Activated CD8-positive, alpha-beta memory T cell treated with anti-CD3 and anti-CD28 coated beads for 1 hour (primary cell): Measurements from ENCODE around the gene FGFBP3.
"Not testable (repeated sequence)": the region's sequence is repeated elsewhere in the genome, so short reads cannot be mapped to it uniquely, and the experiment has no call there.

Experiments
- DNase-seq, 2 donors: peaks; one replicate each; pipeline ENCODE4 v3.0.0-alpha.2; 2020; ENCODE audit warnings: low read depth in 1 of 2; ENCODE audit errors: extremely low read depth in 1 of 2

FGFBP3 gene

DNA sequence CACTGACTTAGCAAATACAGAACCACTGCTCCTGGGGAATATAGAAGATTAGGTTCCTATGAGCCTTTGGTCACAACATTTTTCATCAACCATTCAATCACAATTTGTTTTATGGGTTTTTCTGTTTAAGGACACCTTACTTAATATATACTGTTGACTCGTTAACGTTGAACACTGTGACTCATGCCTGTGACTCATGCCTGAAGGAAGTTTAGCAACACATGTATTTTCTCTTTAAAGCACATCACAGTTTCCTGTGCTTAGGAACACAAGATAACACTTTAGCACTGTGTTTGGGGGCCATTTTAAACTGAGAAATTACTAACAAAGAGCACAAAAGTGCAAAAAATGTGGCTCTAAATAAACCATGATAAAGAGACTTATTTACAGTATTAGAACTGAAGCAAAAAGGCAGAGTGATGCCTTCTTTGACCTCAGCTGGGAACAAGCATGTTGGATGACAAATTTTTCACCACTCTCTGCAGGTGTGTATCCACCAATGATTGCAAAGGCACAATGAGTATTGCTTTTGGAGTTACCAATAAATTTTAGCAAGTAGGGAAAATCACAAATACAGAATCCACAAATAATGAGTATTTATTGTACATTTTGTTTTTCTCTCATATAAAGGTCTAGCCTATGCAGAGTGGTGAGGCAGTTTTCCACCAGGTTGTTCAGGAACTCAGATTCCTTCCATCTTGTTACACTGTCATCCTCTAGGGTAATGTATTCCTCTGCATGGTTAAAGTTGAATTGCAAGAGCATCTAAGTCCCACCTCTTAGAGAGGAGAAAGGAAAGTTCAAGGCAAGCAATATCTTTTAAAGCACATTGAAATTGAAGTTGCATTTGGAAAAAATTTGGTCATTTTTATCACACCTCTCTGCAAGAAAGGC lies 7.3 kb downstream of the FGFBP3 start:
- no peak for DNase-seq

DNA sequence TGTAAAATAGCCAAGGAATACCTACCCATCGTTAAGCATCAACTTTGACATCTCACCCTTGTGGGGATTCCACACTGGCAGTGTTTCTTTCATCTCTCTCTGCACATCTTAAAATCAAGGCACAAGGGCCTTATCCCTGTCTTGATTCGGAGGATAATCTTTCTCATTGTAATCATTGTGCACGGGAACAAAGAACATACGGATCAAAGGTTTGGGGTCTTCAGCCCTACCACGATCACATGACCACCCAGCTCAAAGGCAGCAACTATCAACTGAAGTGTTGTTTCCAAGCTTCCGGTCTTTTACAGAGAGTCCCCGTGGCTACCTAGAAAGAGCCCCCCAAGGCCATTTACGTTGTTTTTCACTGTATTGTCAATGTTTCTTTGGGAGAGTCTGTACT lies 11.9 kb downstream of the FGFBP3 start:
- DNase-seq: no peak

GRCh38 chr10:91896212-91896756 lies 13.0 kb downstream of the FGFBP3 start:
- DNase-seq: no peak

DNA sequence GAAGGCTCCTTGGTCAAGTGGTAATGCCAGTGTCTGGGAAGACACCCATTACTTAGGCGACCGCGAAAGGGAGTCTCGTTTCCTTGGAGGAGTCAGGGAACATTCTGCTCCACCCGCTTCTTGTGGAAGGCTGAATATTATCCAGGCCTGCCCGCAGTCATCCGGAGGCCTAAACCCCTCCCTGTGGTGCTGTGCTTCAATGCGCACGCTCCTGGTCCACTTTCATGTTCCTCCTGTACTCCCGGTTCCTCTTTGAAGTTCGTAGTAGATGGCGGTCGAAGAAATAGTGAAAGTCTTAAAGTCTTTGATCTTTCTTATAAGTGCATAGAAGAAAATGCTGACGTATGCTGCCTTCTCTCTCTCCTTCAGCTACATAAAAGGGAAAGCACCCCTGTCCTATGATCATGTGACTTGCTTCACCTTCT lies 15.0 kb downstream of the FGFBP3 start:
- DNase-seq: not testable (repeated sequence)

GRCh38 chr10:91893051-91893450 lies 16.2 kb downstream of the FGFBP3 start:
- DNase-seq: no peak

- no peak for DNase-seq
Measured at GRCh38 chr10:91891125-91892001, 17.9 kb downstream of the FGFBP3 start.

- peak in 1 of 2 donors; percentile 2 for DNase-seq
Measured at GRCh38 chr10:91887272-91888076, 21.8 kb downstream of the FGFBP3 start.

DNA sequence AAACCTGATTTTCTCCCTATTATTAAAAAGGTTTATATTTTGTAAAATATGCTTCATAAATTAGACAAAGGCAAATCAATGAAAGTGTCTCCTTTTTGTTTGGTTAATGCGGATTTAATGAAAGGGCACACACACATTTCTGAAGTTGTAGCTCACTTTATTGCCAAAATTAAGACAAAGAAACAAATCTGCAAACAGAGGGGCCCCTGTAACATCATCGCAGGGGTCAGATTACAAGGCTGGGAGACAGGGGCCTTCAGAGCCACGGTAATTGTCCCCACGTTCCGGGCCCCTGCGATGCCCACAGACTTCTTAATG lies 22.4 kb downstream of the FGFBP3 start:
- DNase-seq: no peak

DNA sequence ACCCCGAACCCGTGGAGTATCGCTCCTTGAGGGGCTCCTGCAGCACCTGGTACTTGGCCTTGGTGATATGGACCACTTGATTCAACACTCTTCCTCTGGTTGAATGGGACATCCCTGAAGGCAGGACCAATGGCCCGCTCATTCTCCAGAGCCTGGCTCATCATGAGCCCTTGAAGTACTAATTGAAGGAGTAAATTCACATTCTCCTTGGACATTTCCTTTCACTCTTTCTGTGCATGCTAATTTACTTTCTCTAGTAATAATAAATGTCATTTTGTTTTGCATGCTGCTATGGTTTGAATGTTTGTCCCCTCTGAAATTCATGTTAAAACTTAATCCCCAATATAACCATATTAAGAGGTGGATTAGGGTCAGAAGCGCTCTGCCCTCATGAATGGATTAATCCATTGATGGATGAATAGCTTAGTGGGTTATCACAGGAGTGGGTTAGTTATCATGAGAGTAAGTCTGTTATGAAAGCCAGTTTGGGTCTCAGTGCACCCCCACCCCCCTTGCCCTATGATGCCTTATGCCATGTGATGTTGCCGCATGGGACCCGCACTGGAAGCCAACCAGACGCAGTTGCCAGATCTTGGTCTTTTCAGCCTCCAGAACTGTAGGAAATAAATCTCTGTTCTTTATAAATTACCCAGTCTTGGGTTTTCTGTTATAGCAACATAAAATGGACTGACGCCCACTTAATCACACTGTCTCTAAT lies 23.8 kb downstream of the FGFBP3 start:
- no peak for DNase-seq

GRCh38 chr10:91884536-91884935 lies 24.8 kb downstream of the FGFBP3 start:
- no peak for DNase-seq

DNA sequence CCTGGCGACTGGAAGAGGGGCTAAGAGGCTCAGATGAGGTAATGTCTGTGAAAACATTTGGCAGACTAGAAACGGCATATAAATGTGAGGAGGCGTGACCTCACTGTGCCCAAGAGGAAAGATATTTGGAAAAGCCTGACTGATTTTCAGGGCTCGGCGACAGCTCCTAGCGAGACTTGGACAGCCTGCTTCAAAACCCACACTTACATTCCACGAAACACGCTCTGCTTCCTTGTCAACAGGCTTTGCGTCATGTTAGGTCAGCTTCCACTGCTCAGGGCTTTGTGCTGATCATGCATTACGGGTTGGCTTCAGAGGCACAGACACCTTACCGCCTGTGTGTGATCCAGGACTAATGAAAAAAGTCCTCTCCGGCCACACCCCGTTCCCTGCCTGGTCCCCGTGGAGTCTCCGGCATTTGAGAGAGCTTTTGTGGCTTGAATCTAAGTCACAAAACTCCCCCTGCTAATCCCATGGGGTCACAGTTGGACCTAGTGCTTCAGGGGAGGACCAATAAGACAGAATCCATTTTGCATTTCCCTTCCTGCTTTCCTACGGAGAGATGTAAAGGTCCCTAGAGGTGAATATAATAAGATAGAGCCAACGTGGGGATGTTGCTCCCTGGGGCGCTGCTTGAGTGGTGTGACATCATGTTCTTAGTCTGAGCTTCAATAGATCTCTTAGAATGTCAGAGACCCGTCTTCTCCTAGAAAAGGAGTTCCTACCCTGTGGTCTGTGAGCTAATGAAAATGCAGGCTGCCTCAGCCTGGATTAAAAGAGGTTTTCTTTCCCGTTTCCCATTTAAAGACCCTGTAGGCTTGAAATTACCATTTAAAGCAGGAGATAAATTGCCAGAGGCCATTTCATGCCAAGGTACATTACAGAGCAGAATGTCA lies 25.5 kb downstream of the FGFBP3 start:
- DNase-seq: no peak

- no peak for DNase-seq
Measured at GRCh38 chr10:91880310-91880709, 29.0 kb downstream of the FGFBP3 start.

DNA sequence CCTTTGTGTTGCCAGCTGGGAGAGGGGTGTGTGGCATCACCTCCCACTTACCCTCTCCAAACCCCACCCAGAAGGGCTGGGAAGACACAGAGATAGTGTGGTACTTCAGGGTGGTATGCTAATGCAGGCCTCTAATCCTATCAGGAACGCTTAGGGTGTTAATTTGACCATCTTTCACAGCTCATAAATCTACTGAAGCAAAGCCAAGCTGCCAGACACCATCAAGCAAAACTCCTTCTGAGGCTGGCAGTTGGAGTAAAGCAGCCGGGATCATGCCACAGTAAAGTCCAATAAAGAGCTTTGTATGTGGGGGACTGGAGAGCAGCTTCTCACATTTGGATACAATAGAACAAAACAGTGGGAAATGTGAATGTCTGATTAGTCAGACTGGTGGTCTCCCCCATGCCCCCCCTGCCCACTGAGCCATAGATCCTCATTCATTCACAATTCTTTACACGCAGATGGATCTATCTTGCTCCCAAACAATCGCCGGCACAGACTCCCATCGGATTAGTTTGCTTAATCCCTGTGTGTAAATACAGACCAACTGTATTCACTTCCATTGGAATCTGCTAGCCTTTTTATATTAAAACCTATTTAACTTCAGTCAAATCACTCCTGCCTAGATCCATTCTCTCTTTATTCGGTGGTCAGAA lies 29.6 kb downstream of the FGFBP3 start:
- no peak for DNase-seq

DNA sequence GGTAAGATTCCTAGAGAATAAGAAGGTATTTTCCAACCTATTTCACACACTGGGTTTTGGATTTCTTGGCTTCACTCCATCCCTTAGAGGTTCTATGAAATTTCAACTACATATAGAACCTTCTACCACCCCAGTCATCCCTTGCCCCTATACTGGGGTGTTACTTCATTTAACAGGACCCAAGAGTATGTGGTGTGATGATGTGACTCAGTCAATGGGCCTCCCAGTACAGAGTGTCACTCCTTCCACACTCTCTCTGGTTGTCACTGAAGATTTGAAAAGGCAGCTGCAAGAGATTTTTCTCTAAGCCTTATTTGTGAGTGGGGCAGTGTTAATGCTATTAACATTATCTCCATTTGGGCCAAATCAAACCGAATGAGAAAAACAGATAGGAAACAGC lies 33.5 kb downstream of the FGFBP3 start:
- no peak for DNase-seq

DNA sequence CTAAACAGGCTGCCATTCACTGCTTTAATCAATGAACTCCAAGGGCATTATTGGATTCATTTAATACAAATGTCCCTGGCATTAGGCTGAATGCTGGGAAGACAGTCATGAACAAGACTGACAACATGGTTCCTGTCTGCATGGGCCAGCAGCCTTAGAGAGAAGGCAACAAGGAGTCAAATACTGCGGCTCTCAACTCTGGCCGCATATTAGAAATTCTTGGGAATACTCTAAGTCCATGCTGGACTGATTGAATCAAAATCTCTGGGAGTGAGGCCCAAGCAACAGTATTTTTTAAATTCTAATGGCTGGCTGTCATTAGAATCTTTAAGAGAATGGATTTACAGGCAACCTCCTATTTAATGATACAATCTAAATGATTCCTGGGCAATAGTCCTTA lies 34.1 kb downstream of the FGFBP3 start:
- DNase-seq: no peak

DNA sequence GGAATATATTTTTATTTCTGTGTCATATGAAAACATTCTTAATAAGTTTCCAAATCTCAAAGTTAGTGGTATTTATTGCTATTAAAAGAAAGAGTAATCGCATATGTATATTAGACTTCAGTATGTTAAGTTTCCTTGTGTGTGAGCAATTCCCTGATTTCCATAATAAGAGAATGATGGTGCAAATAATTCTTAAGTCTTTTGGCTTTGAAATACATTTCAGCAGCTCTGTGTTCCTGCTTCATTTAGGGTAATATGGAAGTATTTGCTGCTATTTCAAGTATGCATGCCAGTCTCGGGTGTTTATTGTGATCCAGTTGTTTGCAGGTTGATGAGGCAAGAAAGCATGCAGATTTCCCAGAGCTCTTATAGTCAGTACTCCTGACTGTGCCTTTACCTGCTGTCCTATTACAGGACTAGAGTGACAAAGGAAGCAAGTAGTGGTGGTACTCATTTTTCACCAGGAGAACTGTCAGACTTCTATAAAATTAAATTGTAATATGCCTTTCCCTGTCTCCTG lies 43.7 kb downstream of the FGFBP3 start:
- DNase-seq: no peak

DNA sequence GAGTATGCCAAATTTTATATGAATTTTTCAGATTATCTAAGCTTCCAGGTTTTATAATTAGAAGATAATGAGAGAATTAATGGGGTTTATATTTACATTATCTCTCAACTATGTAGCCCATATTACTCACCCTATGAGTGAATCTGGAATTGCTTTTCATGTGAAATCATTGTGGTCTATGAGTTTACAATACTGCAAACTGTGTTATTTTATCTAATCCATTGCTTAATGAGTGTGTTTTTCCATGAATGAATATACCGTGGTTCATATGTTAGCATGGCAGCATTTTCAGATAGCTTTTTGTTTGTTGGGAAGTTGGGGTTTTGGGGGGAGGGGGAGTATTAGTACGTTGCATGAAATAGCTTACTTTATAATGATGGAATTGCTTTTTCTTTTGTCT lies 44.5 kb downstream of the FGFBP3 start:
- no peak for DNase-seq

DNA sequence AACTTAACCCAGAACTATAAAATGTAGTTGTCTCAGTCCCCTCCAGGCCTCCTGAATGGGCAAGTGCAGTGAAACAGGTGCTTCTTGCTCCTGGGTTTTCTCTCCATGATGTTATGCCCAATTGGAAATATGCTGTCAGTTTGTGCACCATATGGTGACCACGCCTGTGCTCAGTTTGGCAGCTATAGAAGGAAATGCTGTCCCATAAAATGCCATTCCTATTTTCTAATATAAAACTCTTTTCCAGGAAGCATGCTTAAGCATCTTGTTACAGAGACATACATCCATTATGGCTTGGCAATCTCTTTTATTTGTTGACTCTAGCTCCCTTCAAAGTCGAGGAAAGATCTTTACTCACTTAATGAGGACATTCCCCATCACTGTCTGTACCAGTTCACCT lies 45.2 kb downstream of the FGFBP3 start:
- no peak for DNase-seq

DNA sequence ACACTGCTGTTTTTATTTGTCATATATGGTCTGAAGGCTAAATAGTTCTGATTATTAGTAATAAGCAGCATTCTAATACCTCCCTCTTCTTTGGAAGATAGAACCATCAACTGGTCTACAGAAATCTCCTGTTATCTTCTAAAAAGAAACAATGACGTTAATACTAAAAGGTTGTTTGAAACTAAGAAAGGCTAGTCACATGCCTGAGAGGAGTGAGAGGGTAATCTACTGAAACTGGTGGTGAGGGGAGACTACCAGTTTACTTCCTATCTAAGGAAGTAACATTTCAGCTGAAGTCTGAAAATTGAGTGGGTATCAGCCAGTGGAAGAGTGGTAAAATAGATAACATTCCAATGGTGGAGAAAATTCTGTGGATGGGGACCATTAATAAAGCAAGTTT lies 48.4 kb downstream of the FGFBP3 start:
- DNase-seq: no peak
